Measurements from ENCODE around the gene FHDC1. TPM values are rescaled to one million over a fixed set of nuclear protein-coding genes. Genes with fewer than 3 reads are reported as not detected.

FHDC1 gene
- total and polyA plus RNA-seq, 10 of the 15 experiments (the other 5 are each of a cell fraction or from before 2014, with no cell fraction given) = 0.04 to 0.12 (median 0.06) TPM; not detected in 3

GRCh38 chr4:152951348-152951747 is 15.2 kb downstream of the FHDC1 start (continued):
- no peak for TF ChIP-seq SKIL (IDR thresholded peaks at IDR 0.05; ENCODE audit: low read depth, poor library complexity, severe bottlenecking)

GRCh38 chr4:152953514-152953913 is 17.4 kb downstream of the FHDC1 start:
- Histone ChIP-seq H3K4me1 (ENCODE audit: control insufficient read depth, insufficient read depth, low read length) (no peaks in the 10 kb centered on the region), H3K4me3 (no peak overlapping the region), H3K79me2 (ENCODE audit: control insufficient read depth, insufficient read depth, low read length) (no peaks in the 10 kb centered on the region), H3K4me2 (ENCODE audit: control insufficient read depth, insufficient read depth) (no peak overlapping the region), H4K20me1 (ENCODE audit: control insufficient read depth, insufficient read depth) (no peaks in the 10 kb centered on the region), H3K27me3 (replicated peaks in 1 of 2; ENCODE audit: control insufficient read depth in 2 of 2, insufficient read depth in 2 of 2, low read length in 1 of 2) (no peaks in the 10 kb centered on the region; a peak in 1 of 4 replicates), H3K9ac (ENCODE audit: control insufficient read depth, insufficient read depth, low read length) (no peak overlapping the region), H3K9me3 (replicated peaks; ENCODE audit: control insufficient read depth, insufficient read depth, low read length) (no peaks in the 10 kb centered on the region), H2AFZ (ENCODE audit: control insufficient read depth, low read depth, low read length) (no peak overlapping the region), H3K27ac (ENCODE audit: control insufficient read depth, insufficient read depth) (no peak overlapping the region), H3K36me3 (ENCODE audit: control insufficient read depth in 2 of 2, insufficient read depth in 2 of 2, low read length in 1 of 2) (no peaks in the 10 kb centered on the region)
- POLR2A ChIA-PET = no interaction called here
- 52% methylated on average over 3 of the region's 3 CpGs for WGBS (ENCODE audit: insufficient coverage, insufficient replicate concordance, low lambda C conversion rate, missing lambda C conversion rate)
- ATAC-seq (no peak), DNase-seq (ENCODE audit: low read depth, low spot score) (no peak), FAIRE-seq (no peak)
- intact Hi-C loops (cut with micrococcal nuclease; ENCODE audit: unreplicated experiment) (no loop called here), in situ Hi-C loops (cut with MboI) (no loop called here)
- SMC1A ChIA-PET (ENCODE audit: uncharacterized antibody, unreplicated experiment) = no interaction called here
- no TSS peak for BruUV-seq (replicated peaks)
- CTCF ChIA-PET = no interaction called here
- RAD21 ChIA-PET (ENCODE audit: unreplicated experiment) = no interaction called here
- TF ChIP-seq CHD1 (IDR thresholded peaks at IDR 0.05; ENCODE audit: low read depth, low read length) = no peak
- no peak for TF ChIP-seq EED (IDR thresholded peaks at IDR 0.05; ENCODE audit: low read depth)
- no peak for TF ChIP-seq MTA2 (IDR thresholded peaks at IDR 0.05; ENCODE audit: low read depth)
- TF ChIP-seq EGR1 (IDR thresholded peaks at IDR 0.05; ENCODE audit: borderline replicate concordance in 1 of 2, low read depth in 2 of 2, low read length in 2 of 2) = no peak
- no peak for TF ChIP-seq NFXL1 (IDR thresholded peaks at IDR 0.05; ENCODE audit: borderline replicate concordance)
- no peak for TF ChIP-seq CEBPB (IDR thresholded peaks at IDR 0.05; ENCODE audit: borderline replicate concordance in 1 of 2, low read depth in 2 of 2, low read length in 2 of 2)
- TF ChIP-seq CBX3 (IDR thresholded peaks at IDR 0.05; ENCODE audit: borderline replicate concordance, low read depth) = no peak
- no peak for TF ChIP-seq ETV6 (conservative IDR thresholded peaks at IDR 0.05 in 1 of 2, IDR thresholded peaks at IDR 0.05 in 1 of 2; ENCODE audit: borderline replicate concordance in 1 of 2, low read depth in 1 of 2)
- no peak for TF ChIP-seq PRDM15 (CRISPR knock-in tag; IDR thresholded peaks at IDR 0.05)
- TF ChIP-seq TCF3 (IDR thresholded peaks at IDR 0.05; ENCODE audit: borderline replicate concordance, insufficient read depth, low read depth, low read length) = no peak
